GM12892 (cell line): ENCODE measurements around the gene LIMS2.

Experiments used
- POLR2A ChIP-seq: IDR thresholded peaks from 2 replicates; pipeline ENCODE4 v1.6.1; 2011; ENCODE audit warnings: low read depth, low read length, control low read depth
- POLR2AphosphoS5 ChIP-seq: IDR thresholded peaks from 2 replicates; pipeline ENCODE4 v1.6.1; 2011; ENCODE audit warnings: low read depth, low read length, control low read depth
- TAF1 ChIP-seq: IDR thresholded peaks from 2 replicates; pipeline ENCODE4 v1.6.1; 2011; ENCODE audit warnings: low read depth, mild to moderate bottlenecking, control low read depth, low read length, borderline replicate concordance

DNA sequence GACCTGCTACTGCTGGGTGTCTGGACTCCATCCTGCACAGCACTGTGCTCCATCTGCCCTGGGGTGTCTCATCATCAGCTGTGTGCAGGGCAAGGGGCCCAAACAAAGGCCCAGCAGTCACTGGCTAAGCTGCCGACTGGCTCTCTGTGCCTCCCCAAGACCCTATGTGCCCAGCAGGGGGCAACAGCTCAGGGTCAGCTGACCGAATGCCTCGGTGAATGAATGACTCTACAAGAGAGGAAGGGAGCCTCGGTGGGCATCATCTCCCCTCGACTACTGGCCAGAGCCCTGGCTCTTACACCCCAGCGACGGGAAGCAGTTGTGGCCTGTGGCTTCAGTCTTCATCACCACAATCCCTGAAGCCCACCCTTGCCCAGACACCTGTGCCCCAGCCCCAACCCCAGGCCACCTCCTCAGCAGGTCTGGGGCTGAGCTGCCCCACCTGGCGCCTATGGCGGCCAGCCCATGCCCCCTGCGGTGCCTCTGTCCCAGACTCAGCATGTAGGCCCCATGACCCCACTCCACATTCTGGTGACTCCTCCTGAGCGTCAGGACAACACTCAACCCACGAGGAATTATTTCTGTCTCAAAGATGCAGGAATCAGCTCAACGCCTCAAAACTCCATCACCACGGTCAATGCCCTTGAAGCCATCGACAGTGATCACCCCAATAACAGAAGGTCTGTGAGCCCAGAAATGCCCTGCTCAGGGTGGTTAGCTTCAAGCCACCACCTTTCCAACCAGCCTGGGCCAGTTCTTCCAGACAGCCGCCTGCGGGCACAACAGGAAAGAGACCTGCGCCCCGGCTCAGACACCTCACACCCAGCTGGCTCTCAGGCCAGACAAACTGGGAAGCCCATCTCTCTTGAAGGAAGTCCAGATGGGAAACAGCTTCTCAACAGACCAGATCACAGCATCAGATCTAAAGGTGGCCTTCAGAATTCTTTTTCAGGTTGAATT, 31.0 kb downstream of the LIMS2 start:
- no peak for TF ChIP-seq POLR2A
- TF ChIP-seq TAF1 = no peak
- TF ChIP-seq POLR2AphosphoS5 = no peak
